ENCODE data around the gene CD46. TPM values are rescaled to one million over a fixed set of nuclear protein-coding genes. Genes with fewer than 3 reads are reported as not detected.

The CD46 gene
- polyA plus RNA-seq, 3 donors = 66.4 to 118 (median 83.0) TPM

- 64 to 85% (median 76%) methylated on average over 8 of the region's 8 CpGs for WGBS, 3 donors
- H3K27ac ChIP-seq (ENCODE audit: low read depth, low read length) = no peak overlapping the region
Measured at GRCh38 chr1:207822124-207822601, 70.3 kb downstream of the CD46 start.

- WGBS, 3 donors = 37 to 63% (median 54%) methylated on average over 11 of the region's 11 CpGs
- H3K27ac ChIP-seq (ENCODE audit: low read depth, low read length) = peak overlapping the region; percentile 84
Measured at GRCh38 chr1:207822602-207823451, 71.0 kb downstream of the CD46 start.

GRCh38 chr1:207823531-207823879, 71.7 kb downstream of the CD46 start:
- peak overlapping the region; percentile 84 for H3K27ac ChIP-seq (ENCODE audit: low read depth, low read length)
- WGBS, 3 donors = 45 to 50% (median 48%) methylated on average over 19 of the region's 19 CpGs

- 10 to 15% (median 11%) methylated on average over 9 of the region's 9 CpGs for WGBS, 3 donors
Measured at GRCh38 chr1:207823880-207824566, 72.2 kb downstream of the CD46 start.

GRCh38 chr1:207824691-207825408, 73.0 kb downstream of the CD46 start:
- H3K27ac ChIP-seq (ENCODE audit: low read depth, low read length) = peak overlapping the region; percentile 79
- 77 to 90% (median 82%) methylated on average over 6 of the region's 6 CpGs for WGBS, 3 donors

More at GRCh38 chr1:207823880-207824566, 72.2 kb downstream of the CD46 start:
- peak overlapping the region; percentile 84 for H3K27ac ChIP-seq (ENCODE audit: low read depth, low read length)

- 52 to 86% (median 74%) methylated on average over 2 of the region's 2 CpGs for WGBS, 3 donors
- H3K27ac ChIP-seq (ENCODE audit: low read depth, low read length) = peak overlapping the region; percentile 79
Measured at GRCh38 chr1:207825409-207825695, 73.5 kb downstream of the CD46 start.

GRCh38 chr1:207825719-207826556, 74.1 kb downstream of the CD46 start:
- WGBS, 3 donors = 30 to 76% (median 32%) methylated on average over 18 of the region's 18 CpGs
- peak overlapping the region; percentile 79 for H3K27ac ChIP-seq (ENCODE audit: low read depth, low read length)

- WGBS, 3 donors = 22 to 40% (median 36%) methylated on average over 18 of the region's 18 CpGs
- H3K27ac ChIP-seq (ENCODE audit: low read depth, low read length) = peak overlapping the region; percentile 60
Measured at GRCh38 chr1:207826557-207827487, 75.0 kb downstream of the CD46 start.

GRCh38 chr1:207827488-207827830, 75.6 kb downstream of the CD46 start:
- H3K27ac ChIP-seq (ENCODE audit: low read depth, low read length) = no peak overlapping the region
- WGBS, 3 donors = 81 to 94% (median 89%) methylated on average over 2 of the region's 2 CpGs

- 69 to 71% (median 70%) methylated on average over 5 of the region's 5 CpGs for WGBS, 3 donors
- H3K27ac ChIP-seq (ENCODE audit: low read depth, low read length) = no peak overlapping the region
Measured at GRCh38 chr1:207828046-207828445, 76.2 kb downstream of the CD46 start.

GRCh38 chr1:207828485-207829158, 76.8 kb downstream of the CD46 start:
- 30 to 59% (median 40%) methylated on average over 2 of the region's 2 CpGs for WGBS, 3 donors
- H3K27ac ChIP-seq (ENCODE audit: low read depth, low read length) = no peak overlapping the region

- H3K27ac ChIP-seq (ENCODE audit: low read depth, low read length) = no peak overlapping the region
Measured at GRCh38 chr1:207829576-207829975, 77.7 kb downstream of the CD46 start.

- H3K27ac ChIP-seq (ENCODE audit: low read depth, low read length) = no peak overlapping the region
- 59 to 87% (median 84%) methylated on average over 9 of the region's 9 CpGs for WGBS, 3 donors
Measured at GRCh38 chr1:207830788-207831187, 78.9 kb downstream of the CD46 start.

- no peak overlapping the region for H3K27ac ChIP-seq (ENCODE audit: low read depth, low read length)
- 63 to 83% (median 67%) methylated on average over 9 of the region's 9 CpGs for WGBS, 3 donors
Measured at GRCh38 chr1:207831517-207832327, 79.9 kb downstream of the CD46 start.

GRCh38 chr1:207832796-207833195, 80.9 kb downstream of the CD46 start:
- no peak overlapping the region for H3K27ac ChIP-seq (ENCODE audit: low read depth, low read length)
- WGBS, 3 donors = 93 to 95% (median 94%) methylated on average over 8 of the region's 8 CpGs

- H3K27ac ChIP-seq (ENCODE audit: low read depth, low read length) = no peak overlapping the region
- 47 to 92% (median 59%) methylated on average over 6 of the region's 6 CpGs for WGBS, 3 donors
Measured at GRCh38 chr1:207833381-207833780, 81.5 kb downstream of the CD46 start.

All from adipose tissue (tissue), 3 donors.